IPS-20b (cell line): ENCODE results near the gene LMBRD1.
A peak's percentile ranks its signal among the peaks of the same experiment; 100 is the strongest.
"Not testable (repeated sequence)": the region's sequence is repeated elsewhere in the genome, so short reads cannot be mapped to it uniquely, and the experiment has no call there.

Source experiments
- H3K27ac ChIP-seq: one replicate; pipeline ENCODE4 v1.5.1; 2013; ENCODE audit warnings: low read length
- H3K27me3 ChIP-seq: 2 replicates; pipeline ENCODE4 v1.6.1; 2013; ENCODE audit warnings: mild to moderate bottlenecking, low read length, inconsistent platforms; ENCODE audit not compliant: insufficient read depth
- H3K36me3 ChIP-seq: 2 replicates; pipeline ENCODE4 v1.6.1; 2013; ENCODE audit warnings: low read depth, mild to moderate bottlenecking, inconsistent platforms, low read length, moderate library complexity; ENCODE audit not compliant: insufficient read depth
- H3K4me1 ChIP-seq: 2 replicates; pipeline ENCODE4 v1.6.1; 2013; ENCODE audit warnings: mild to moderate bottlenecking, control low read depth, inconsistent platforms, low read length, moderate library complexity; ENCODE audit not compliant: insufficient read depth
- H3K4me3 ChIP-seq: 2 replicates; pipeline ENCODE4 v1.5.1; 2013; ENCODE audit warnings: mild to moderate bottlenecking, low read length, inconsistent platforms
- H3K9ac ChIP-seq: 2 replicates; pipeline ENCODE4 v1.6.1; 2013; ENCODE audit warnings: low read depth, mild to moderate bottlenecking, inconsistent platforms, low read length, moderate library complexity
- H3K9me3 ChIP-seq: 2 replicates; pipeline ENCODE4 v1.6.1; 2013; ENCODE audit warnings: mild to moderate bottlenecking, low read depth, low read length, inconsistent platforms; ENCODE audit not compliant: insufficient read depth

The LMBRD1 gene

DNA sequence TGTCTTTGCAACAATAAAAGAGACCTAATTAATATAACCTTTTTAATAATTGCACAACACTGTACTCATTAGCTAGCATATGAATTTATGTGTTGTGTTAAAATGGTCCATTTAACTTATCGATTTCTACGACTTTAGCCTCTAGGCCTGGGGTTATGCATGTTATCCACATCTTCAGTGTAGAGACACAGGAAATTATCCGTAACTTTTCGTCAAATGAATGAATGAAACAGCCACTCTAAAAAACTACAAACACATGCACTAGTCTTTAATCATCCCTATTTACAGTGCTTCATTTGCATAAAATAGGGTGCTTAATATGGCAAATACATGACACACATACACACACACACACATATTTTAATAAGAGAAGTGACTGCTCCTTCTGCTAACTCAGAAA lies 22.3 kb upstream of the LMBRD1 start:
- Histone ChIP-seq H3K4me3 (no peak overlapping the region), H3K9me3 (no peaks in the 10 kb centered on the region), H3K4me1 (peaks cover 11% of the 10 kb centered on the region; the same call in 1 of the 2 replicates), H3K27me3 (no peaks in the 10 kb centered on the region), H3K9ac (no peak overlapping the region), H3K36me3 (no peaks in the 10 kb centered on the region), H3K27ac (no peak overlapping the region)

DNA sequence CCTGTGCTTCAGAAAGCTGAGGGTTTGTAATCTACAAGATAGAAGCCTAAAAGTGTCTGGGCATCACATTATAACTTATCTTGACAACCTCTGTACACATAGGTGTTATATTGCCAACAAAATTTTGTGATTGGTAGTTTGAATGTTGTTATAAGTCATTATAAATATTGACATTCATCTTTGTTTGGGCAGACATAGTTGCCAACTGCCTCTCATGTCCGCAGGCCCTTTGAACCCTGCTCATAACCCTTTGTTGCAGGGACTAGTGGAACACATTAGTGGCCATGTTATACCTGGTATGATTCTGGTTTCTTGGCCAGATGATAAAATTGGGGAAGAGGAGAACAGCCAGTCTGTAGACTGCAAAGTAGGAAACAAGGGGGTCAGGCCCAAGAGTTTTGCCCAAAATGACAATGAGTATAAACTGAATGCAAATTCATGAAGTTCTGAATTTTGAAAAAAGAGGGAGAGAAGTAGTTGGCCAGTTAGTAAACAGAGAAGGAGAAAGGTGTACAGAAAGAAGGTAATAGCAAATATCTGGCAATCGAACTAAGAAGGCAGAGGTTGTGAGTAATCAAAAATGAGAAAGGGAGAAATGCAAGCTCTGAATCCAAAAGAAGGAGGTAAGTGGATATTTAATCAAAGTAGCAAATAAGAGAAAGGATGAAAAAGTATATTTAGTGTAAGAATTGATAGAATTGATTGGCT lies 21.6 kb upstream of the LMBRD1 start:
- H3K4me1 ChIP-seq = peaks cover 18% of the 10 kb centered on the region; the same call in 1 of the 2 replicates
- H3K27ac ChIP-seq = no peak overlapping the region
- no peaks in the 10 kb centered on the region for H3K36me3 ChIP-seq
- H3K9me3 ChIP-seq = no peaks in the 10 kb centered on the region
- H3K4me3 ChIP-seq = no peak overlapping the region
- H3K9ac ChIP-seq = no peak overlapping the region
- no peaks in the 10 kb centered on the region for H3K27me3 ChIP-seq

GRCh38 chr6:69817358-69817757 lies 20.5 kb upstream of the LMBRD1 start:
- no peaks in the 10 kb centered on the region for H3K27me3 ChIP-seq
- peaks cover 21% of the 10 kb centered on the region; the same call in 1 of the 2 replicates for H3K4me1 ChIP-seq
- no peak overlapping the region for H3K27ac ChIP-seq
- no peaks in the 10 kb centered on the region for H3K9me3 ChIP-seq
- no peaks in the 10 kb centered on the region for H3K36me3 ChIP-seq
- H3K9ac ChIP-seq = no peak overlapping the region
- no peak overlapping the region for H3K4me3 ChIP-seq

DNA sequence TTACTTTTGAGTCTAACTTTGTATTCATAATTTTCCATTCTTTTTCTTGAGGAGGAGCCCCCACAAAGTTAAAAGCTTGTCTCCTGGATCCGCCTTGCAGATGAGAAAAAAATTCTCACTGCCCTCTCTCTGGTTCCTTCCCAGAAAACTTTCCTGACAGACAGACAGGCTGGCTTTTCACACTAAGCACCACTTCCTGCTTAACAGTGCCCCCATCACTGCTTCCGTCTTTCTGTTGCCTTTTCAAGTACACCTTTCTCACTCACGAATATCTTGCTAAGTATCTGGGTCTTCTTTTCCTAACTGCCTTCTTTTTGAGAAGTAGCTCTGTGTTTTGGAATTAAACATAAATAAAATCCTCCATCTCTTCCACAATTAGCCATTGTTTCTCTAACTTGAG lies 19.8 kb upstream of the LMBRD1 start:
- H3K9me3 ChIP-seq = no peaks in the 10 kb centered on the region
- H3K9ac ChIP-seq = no peak overlapping the region
- peaks cover 21% of the 10 kb centered on the region; the same call in 1 of the 2 replicates for H3K4me1 ChIP-seq
- H3K27ac ChIP-seq = no peak overlapping the region
- no peaks in the 10 kb centered on the region for H3K27me3 ChIP-seq
- no peak overlapping the region for H3K4me3 ChIP-seq
- no peaks in the 10 kb centered on the region for H3K36me3 ChIP-seq

GRCh38 chr6:69816026-69816425 lies 19.2 kb upstream of the LMBRD1 start:
- Histone ChIP-seq H3K9ac (no peak overlapping the region), H3K27me3 (no peaks in the 10 kb centered on the region), H3K36me3 (no peaks in the 10 kb centered on the region), H3K27ac (no peak overlapping the region), H3K4me3 (no peak overlapping the region), H3K4me1 (peaks cover 21% of the 10 kb centered on the region; the same call in 1 of the 2 replicates), H3K9me3 (no peaks in the 10 kb centered on the region)

DNA sequence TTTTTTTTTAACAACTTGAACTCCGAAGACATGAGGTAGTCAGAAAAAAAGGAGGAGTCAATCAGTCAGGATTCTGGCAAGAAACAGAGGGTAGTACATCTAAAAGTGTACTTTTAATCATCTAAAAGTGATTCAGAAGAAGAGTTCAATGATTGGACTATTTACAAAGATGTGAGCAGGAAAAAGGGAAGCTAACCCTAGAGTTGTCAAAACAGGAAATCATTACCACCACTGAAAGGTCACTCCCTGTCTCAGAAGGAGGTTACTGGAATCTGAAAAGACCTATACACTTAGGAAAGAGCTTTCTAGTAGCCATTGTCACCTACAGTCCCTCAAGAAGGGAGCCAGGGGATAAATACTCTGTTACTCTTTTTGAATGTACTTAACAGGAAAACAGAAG lies 16.7 kb upstream of the LMBRD1 start:
- Histone ChIP-seq H3K27me3 (no peaks in the 10 kb centered on the region), H3K9ac (no peak overlapping the region), H3K4me1 (peaks cover 21% of the 10 kb centered on the region; the same call in 1 of the 2 replicates), H3K36me3 (no peaks in the 10 kb centered on the region), H3K9me3 (no peaks in the 10 kb centered on the region), H3K27ac (no peak overlapping the region), H3K4me3 (no peak overlapping the region)

GRCh38 chr6:69812746-69813427 lies 16.1 kb upstream of the LMBRD1 start:
- Histone ChIP-seq H3K36me3 (no peaks in the 10 kb centered on the region), H3K9me3 (no peaks in the 10 kb centered on the region), H3K27me3 (no peaks in the 10 kb centered on the region), H3K27ac (no peak overlapping the region), H3K9ac (no peak overlapping the region), H3K4me1 (peaks cover 21% of the 10 kb centered on the region; the same call in 1 of the 2 replicates), H3K4me3 (no peak overlapping the region)

DNA sequence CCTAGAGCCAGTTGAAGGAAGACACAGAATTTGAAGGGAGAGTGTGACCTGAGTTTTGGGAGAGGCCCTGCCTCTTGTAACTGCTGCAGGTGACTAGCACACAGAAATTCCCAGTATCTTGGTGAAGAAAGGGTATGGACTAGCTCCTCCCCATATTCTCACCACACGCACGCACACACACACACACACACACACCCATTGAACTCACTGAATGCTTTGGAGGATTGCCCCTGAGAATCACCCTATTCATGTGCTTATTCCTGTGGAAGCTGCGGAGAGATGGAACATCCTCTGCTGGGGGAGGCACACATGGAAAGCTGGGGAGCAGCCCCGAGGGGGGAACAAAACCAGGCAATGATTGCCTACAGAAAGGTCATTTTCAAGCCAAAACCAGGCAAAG lies 6.2 kb upstream of the LMBRD1 start:
- no peaks in the 10 kb centered on the region for H3K27me3 ChIP-seq
- no peak overlapping the region for H3K27ac ChIP-seq
- H3K4me1 ChIP-seq = peaks cover 16% of the 10 kb centered on the region; the same call in 1 of the 2 replicates
- H3K9ac ChIP-seq = no peak overlapping the region
- H3K9me3 ChIP-seq = no peaks in the 10 kb centered on the region
- H3K4me3 ChIP-seq = no peak overlapping the region; the same call in 1 of the 2 replicates
- no peaks in the 10 kb centered on the region for H3K36me3 ChIP-seq

DNA sequence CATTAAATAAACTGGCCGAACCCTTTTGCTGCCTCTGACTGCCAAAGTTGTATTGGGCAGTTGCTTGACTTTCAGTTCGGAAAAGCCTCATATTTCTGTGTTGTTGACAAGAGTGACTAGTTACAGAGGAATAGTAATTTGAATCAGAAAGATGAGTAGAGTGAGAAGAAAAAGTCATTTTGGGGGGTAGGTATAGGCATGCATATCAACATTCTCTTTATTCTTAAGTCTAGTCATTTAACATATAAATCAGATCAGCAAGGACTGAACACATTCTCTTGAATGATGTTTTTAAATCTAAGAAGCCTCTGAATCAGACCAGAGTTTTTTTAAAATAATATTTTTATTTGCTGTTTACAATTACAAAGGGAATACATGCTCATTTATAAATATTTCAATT lies 4.9 kb upstream of the LMBRD1 start:
- Histone ChIP-seq H3K27ac (no peak overlapping the region), H3K9me3 (no peaks in the 10 kb centered on the region), H3K4me3 (peak overlapping the region; percentile 55), H3K9ac (peak overlapping the region; percentile 36; the same call in 1 of the 2 replicates), H3K27me3 (no peaks in the 10 kb centered on the region), H3K36me3 (no peaks in the 10 kb centered on the region), H3K4me1 (peaks cover 18% of the 10 kb centered on the region; the same call in 1 of the 2 replicates)

DNA sequence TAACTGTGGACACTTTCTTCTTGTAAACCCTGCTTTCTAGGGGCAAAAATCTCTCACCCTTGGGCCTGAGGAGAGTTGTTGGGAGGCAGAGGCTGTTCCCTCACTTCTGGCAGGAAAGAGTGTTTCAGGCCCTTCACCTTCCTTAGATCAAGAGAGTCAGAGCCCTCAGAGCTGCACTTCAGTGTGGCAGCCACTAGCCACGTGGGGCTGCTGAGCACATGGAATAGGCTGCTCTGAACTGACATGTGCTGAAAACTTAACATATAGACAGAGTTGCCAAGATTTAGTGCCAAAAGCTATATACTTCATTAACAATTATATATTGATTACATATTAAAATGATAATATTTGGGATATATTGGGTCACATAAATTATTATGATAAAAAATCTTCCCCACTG lies 4.4 kb upstream of the LMBRD1 start:
- Histone ChIP-seq H3K9ac (no peak overlapping the region), H3K4me1 (peaks cover 18% of the 10 kb centered on the region; the same call in 1 of the 2 replicates), H3K27ac (no peak overlapping the region), H3K27me3 (no peaks in the 10 kb centered on the region), H3K9me3 (no peaks in the 10 kb centered on the region), H3K36me3 (no peaks in the 10 kb centered on the region), H3K4me3 (peak overlapping the region; percentile 55; the same call in 1 of the 2 replicates)

DNA sequence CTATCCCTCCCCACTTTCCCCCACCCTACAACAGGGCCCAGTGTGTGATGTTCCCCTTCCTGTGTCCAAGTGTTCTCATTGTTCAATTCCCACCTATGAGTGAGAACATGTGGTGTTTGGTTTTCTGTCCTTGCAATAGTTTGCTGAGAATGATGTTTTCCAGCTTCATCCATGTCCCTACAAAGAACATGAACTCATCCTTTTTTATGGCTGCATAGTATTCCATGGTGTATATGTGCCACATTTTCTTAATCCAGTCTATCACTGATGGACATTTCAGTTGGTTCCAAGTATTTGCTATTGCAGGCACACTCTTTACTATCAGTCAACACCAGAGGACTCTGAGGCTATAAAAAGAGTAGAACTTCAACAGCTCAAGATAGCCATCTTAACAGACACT lies 2.0 kb upstream of the LMBRD1 start:
- not testable (repeated sequence) for H3K27ac ChIP-seq, H3K27me3 ChIP-seq, H3K9ac ChIP-seq, H3K4me3 ChIP-seq, H3K9me3 ChIP-seq, H3K36me3 ChIP-seq
- peaks cover 21% of the 10 kb centered on the region; the same call in 1 of the 2 replicates for H3K4me1 ChIP-seq
